SK-N-SH (cell line): ENCODE results near the gene ARHGAP27. TPM values are rescaled to one million over a fixed set of nuclear protein-coding genes. Genes with fewer than 3 reads are reported as not detected.

Source experiments
- CTCF ChIA-PET: fragments of 300-600, 350-600 bp; formaldehyde crosslinking; extraction: SDS; loops from one replicate; lab custom pipeline; 2021; lab: Yijun Ruan, JAX
- POLR2A ChIA-PET: fragments of 350-600 bp; sonication (Branson Sonifier 250); formaldehyde crosslinking; extraction: SDS; loops from one replicate; lab custom pipeline; 2020; ENCODE audit warnings: antibody characterized with exemption, inconsistent platforms; lab: Yijun Ruan, JAX
- DNase-seq: peaks from one replicate; pipeline ENCODE4 v3.0.0; 2012
- H2AFZ ChIP-seq: fragments of 200-600 bp; sonication (generic); 2 replicates; pipeline ENCODE4 v1.8.1; 2016; ENCODE audit warnings: antibody characterized with exemption, mild to moderate bottlenecking, low read depth
- H3F3A ChIP-seq: fragments of 200-600 bp; sonication (generic); replicated peaks from 2 replicates; pipeline ENCODE3; 2016; ENCODE audit warnings: antibody characterized with exemption, mild to moderate bottlenecking; ENCODE audit not compliant: insufficient read depth
- H3K27ac ChIP-seq, 2 experiments: fragments of 200-500 bp in 1 of 2; fragments of 200-600 bp in 1 of 2; sonication (Bioruptor generic) in 1 of 2; sonication (generic), shearing (Covaris generic) in 1 of 2; 2 replicates each; pipeline versions ENCODE4 v1.5.1 to v1.6.1; 2014 to 2016; ENCODE audit warnings: low read depth in 2 of 2, inconsistent platforms in 1 of 2, low read length in 1 of 2, mild to moderate bottlenecking in 1 of 2, mixed read lengths in 1 of 2
- H3K27me3 ChIP-seq: fragments of 200-600 bp; sonication (generic), shearing (Covaris generic); 2 replicates; pipeline ENCODE4 v1.6.1; 2016; ENCODE audit warnings: mixed run types; ENCODE audit not compliant: insufficient read depth
- H3K36me3 ChIP-seq, 2 experiments: fragments of 200-500 bp in 1 of 2; fragments of 200-600 bp in 1 of 2; sonication (Bioruptor generic) in 1 of 2; sonication (generic) in 1 of 2; replicated peaks in 1 of 2; 2 replicates each; pipeline versions ENCODE3 to v1.5.1; 2014 to 2016; ENCODE audit warnings: low read length in 1 of 2, mild to moderate bottlenecking in 1 of 2; ENCODE audit not compliant: insufficient read depth in 2 of 2, control insufficient read depth in 1 of 2
- H3K4me1 ChIP-seq, 2 experiments: fragments of 200-500 bp in 1 of 2; fragments of 200-600 bp in 1 of 2; sonication (Bioruptor generic) in 1 of 2; sonication (generic), shearing (Covaris generic) in 1 of 2; 2 replicates each; pipeline versions ENCODE4 v1.5.1 to v1.6.1; 2014 to 2016; ENCODE audit warnings: low read depth in 1 of 2, low read length in 1 of 2, mixed run types in 1 of 2; ENCODE audit not compliant: insufficient read depth in 2 of 2, control insufficient read depth in 1 of 2
- H3K4me2 ChIP-seq: fragments of 200-600 bp; sonication (generic), shearing (Covaris generic); 2 replicates; pipeline ENCODE4 v1.6.1; 2017; ENCODE audit warnings: mixed run types
- H3K4me3 ChIP-seq, 2 experiments: fragments of 200-500 bp in 1 of 2; fragments of 200-600 bp in 1 of 2; sonication (Bioruptor generic) in 1 of 2; sonication (generic), shearing (Covaris generic) in 1 of 2; 2 replicates each; pipeline versions ENCODE4 v1.5.1 to v1.8.1; 2014 to 2016; ENCODE audit warnings: low read depth in 2 of 2, inconsistent platforms in 1 of 2, low read length in 1 of 2, mild to moderate bottlenecking in 1 of 2, mixed read lengths in 1 of 2, moderate library complexity in 1 of 2
- H3K79me2 ChIP-seq: fragments of 200-600 bp; sonication (generic); 2 replicates; pipeline ENCODE4 v1.8.1; 2017; ENCODE audit warnings: mild to moderate bottlenecking; ENCODE audit not compliant: insufficient read depth
- H3K9ac ChIP-seq: fragments of 200-600 bp; sonication (generic); 2 replicates; pipeline ENCODE4 v1.6.1; 2017; ENCODE audit warnings: mixed run types
- H3K9me2 ChIP-seq: fragments of 200-600 bp; sonication (generic); 2 replicates; pipeline ENCODE4 v1.6.1; 2017; ENCODE audit warnings: mixed run types
- H3K9me3 ChIP-seq: fragments of 200-600 bp; sonication (generic); 2 replicates; pipeline ENCODE4 v1.6.1; 2017; ENCODE audit warnings: mixed run types, mild to moderate bottlenecking, moderate library complexity
- H4K20me1 ChIP-seq: fragments of 200-600 bp; sonication (generic); 2 replicates; pipeline ENCODE4 v1.6.1; 2017; ENCODE audit warnings: mild to moderate bottlenecking, mixed run types; ENCODE audit not compliant: insufficient read depth
- FOXJ3 ChIP-seq: sonication (generic); formaldehyde crosslinking; IDR thresholded peaks from 2 replicates; pipeline ENCODE4 v1.5.1; 2020; ENCODE audit warnings: mild to moderate bottlenecking, missing genetic modification reagents
- FOXM1 ChIP-seq: IDR thresholded peaks from 2 replicates; pipeline ENCODE4 v1.4.0; 2012; ENCODE audit warnings: low read depth, mild to moderate bottlenecking
- MXI1 ChIP-seq: IDR thresholded peaks from 2 replicates; pipeline ENCODE4 v1.6.1; 2012; ENCODE audit warnings: mild to moderate bottlenecking, low read depth, low read length, improper control_type of control experiment
- RFX5 ChIP-seq: IDR thresholded peaks from 2 replicates; pipeline ENCODE4 v1.6.1; 2012; ENCODE audit warnings: mild to moderate bottlenecking, improper control_type of control experiment, low read length
- SIN3A ChIP-seq: IDR thresholded peaks from 2 replicates; pipeline ENCODE4 v1.6.1; 2012; ENCODE audit warnings: low read depth, mild to moderate bottlenecking, low read length, moderate library complexity, borderline replicate concordance
- TCF12 ChIP-seq: IDR thresholded peaks from 2 replicates; pipeline ENCODE4 v1.4.0; 2012
- USF1 ChIP-seq: IDR thresholded peaks from 2 replicates; pipeline ENCODE4 v1.4.0; 2012; ENCODE audit warnings: low read depth, borderline replicate concordance
- WGBS: methylation state at CpG from one replicate; pipeline ENCODE4 v1.1.6; 2017; ENCODE audit warnings: low lambda C conversion rate; 5-methylcytosine and 5-hydroxymethylcytosine counted together
- polyA plus RNA-seq, 3 experiments: library from polyadenylated mRNA; depleted of rRNA; stranded (reverse); fragments of >200 nt; gene quantifications; 2 replicates each; pipeline ENCODE4 v1.2.3, GENCODE V29; 2012
- TF ChIP-seq, protein P1 (sequence below): IDR thresholded peaks from 2 replicates; pipeline ENCODE4 v1.4.0; 2012; ENCODE audit warnings: low read depth
- TF ChIP-seq, protein P2 (sequence below): fragments of 200-600 bp; sonication (generic); IDR thresholded peaks from 2 replicates; pipeline ENCODE4 v1.6.1; 2017; ENCODE audit warnings: antibody characterized with exemption, mild to moderate bottlenecking, moderate library complexity

The ARHGAP27 gene
- polyA plus RNA-seq, 1 of the 3 experiments (the other 2 are of a cell fraction), result 2.1 TPM

GRCh38 chr17:45385331-45385997 is 47.2 kb downstream of the ARHGAP27 start (continued):
- TF ChIP-seq FOXM1 (no peak), FOXJ3 (CRISPR knock-in tag) (no peak), RFX5 (no peak), TCF12 (no peak)
- TF ChIP-seq, protein P1, sequence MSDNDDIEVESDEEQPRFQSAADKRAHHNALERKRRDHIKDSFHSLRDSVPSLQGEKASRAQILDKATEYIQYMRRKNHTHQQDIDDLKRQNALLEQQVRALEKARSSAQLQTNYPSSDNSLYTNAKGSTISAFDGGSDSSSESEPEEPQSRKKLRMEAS, result peak; percentile 66

- H3K4me1 ChIP-seq, result peaks cover 0 to 6% of the 10 kb centered on the region in 2 experiments; a peak in 1 of 4 replicates
- H3K79me2 ChIP-seq, result no peaks in the 10 kb centered on the region
- CTCF ChIA-PET, result interaction anchor here (0.7 to 15.6 kb wide), 49 partner anchors 8 to 281 kb away, joined by 3 to 260 read pairs (median 7); partner anchors contain the start of genes ACBD4, FMNL1, HEXIM1 and MAP3K14
- DNase-seq, result no peak
- no peak overlapping the region for H3K4me2 ChIP-seq
- 95% methylated on average over 20 of the region's 20 CpGs for WGBS
- no peaks in the 10 kb centered on the region for H3F3A ChIP-seq
- TF ChIP-seq USF1, result no peak
- TF ChIP-seq SIN3A, result no peak
- no peak for TF ChIP-seq MXI1
- TF ChIP-seq, protein P1, result no peak
- TF ChIP-seq, protein P2, sequence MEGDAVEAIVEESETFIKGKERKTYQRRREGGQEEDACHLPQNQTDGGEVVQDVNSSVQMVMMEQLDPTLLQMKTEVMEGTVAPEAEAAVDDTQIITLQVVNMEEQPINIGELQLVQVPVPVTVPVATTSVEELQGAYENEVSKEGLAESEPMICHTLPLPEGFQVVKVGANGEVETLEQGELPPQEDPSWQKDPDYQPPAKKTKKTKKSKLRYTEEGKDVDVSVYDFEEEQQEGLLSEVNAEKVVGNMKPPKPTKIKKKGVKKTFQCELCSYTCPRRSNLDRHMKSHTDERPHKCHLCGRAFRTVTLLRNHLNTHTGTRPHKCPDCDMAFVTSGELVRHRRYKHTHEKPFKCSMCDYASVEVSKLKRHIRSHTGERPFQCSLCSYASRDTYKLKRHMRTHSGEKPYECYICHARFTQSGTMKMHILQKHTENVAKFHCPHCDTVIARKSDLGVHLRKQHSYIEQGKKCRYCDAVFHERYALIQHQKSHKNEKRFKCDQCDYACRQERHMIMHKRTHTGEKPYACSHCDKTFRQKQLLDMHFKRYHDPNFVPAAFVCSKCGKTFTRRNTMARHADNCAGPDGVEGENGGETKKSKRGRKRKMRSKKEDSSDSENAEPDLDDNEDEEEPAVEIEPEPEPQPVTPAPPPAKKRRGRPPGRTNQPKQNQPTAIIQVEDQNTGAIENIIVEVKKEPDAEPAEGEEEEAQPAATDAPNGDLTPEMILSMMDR, result no peak
- TF ChIP-seq, all 33 proteins: peak for 0
- Histone ChIP-seq H3K9me2 (no peaks in the 10 kb centered on the region), H3K9ac (no peak overlapping the region), H3K36me3 (no peaks in the 10 kb centered on the region), H2AFZ (no peak overlapping the region), H3K27ac (no peak overlapping the region), H4K20me1 (no peaks in the 10 kb centered on the region), H3K27me3 (no peaks in the 10 kb centered on the region), H3K9me3 (no peaks in the 10 kb centered on the region), H3K4me3 (no peak overlapping the region)
- POLR2A ChIA-PET, result interaction anchor here (1.1 to 1.2 kb wide), 2 partner anchors 108 to 138 kb away, joined by 4 read pairs; no protein-coding TSS in a partner anchor
Observed at GRCh38 chr17:45384789-45385262, 47.8 kb downstream of the ARHGAP27 start.
